Endothelial cell of umbilical vein (primary cell): ENCODE results near the gene SMCHD1. TPM values are rescaled to one million over a fixed set of nuclear protein-coding genes. Genes with fewer than 3 reads are reported as not detected.

Experiments
- BruUV-seq: library from RNA; stranded (reverse); fragments of 400-500 nt; replicated peaks from 2 replicates; lab custom pipeline; 2021; lab: Mats Ljungman, UMichigan
- CTCF ChIA-PET: fragments of 300-600, 350-600 bp; sonication (Branson Sonifier 250); formaldehyde crosslinking; loops from one replicate; lab custom pipeline; 2021; ENCODE audit warnings: antibody characterized with exemption, inconsistent platforms; lab: Charles Lee
- POLR2A ChIA-PET: fragments of 300-600, 350-600 bp; sonication (Branson Sonifier 250); formaldehyde crosslinking; loops from one replicate; lab custom pipeline; 2021; ENCODE audit warnings: antibody characterized with exemption, inconsistent platforms; lab: Charles Lee
- DNase-seq: peaks from one replicate; pipeline ENCODE4 v3.0.0-alpha.2; 2011; ENCODE audit warnings: low read depth, low spot score
- FAIRE-seq: peaks from 2 replicates; lab custom pipeline; 2011; peaks lifted over from hg19 to GRCh38; lab: Jason Lieb, UNC
- H2AFZ ChIP-seq: 2 replicates; pipeline ENCODE4 v1.6.0; 2012; ENCODE audit warnings: low read depth, low read length, control low read depth, inconsistent platforms
- H3K27ac ChIP-seq: 2 replicates; pipeline ENCODE4 v1.5.1; 2011; ENCODE audit warnings: low read depth, mild to moderate bottlenecking, control low read depth, low read length, moderate library complexity; ENCODE audit not compliant: insufficient read depth
- H3K27me3 ChIP-seq, 2 experiments: 2 replicates each; pipeline versions ENCODE4 v1.6.0 to v1.6.1; 2011; ENCODE audit warnings: low read length in 2 of 2, mixed read lengths in 1 of 2; ENCODE audit not compliant: control insufficient read depth in 2 of 2, insufficient read depth in 2 of 2
- H3K36me3 ChIP-seq, 2 experiments: 2 replicates in 1 of 2; 3 replicates in 1 of 2; pipeline ENCODE4 v1.5.1; 2011; ENCODE audit warnings: low read length in 2 of 2, mild to moderate bottlenecking in 1 of 2, moderate library complexity in 1 of 2; ENCODE audit not compliant: control insufficient read depth in 2 of 2, insufficient read depth in 2 of 2; ENCODE audit errors: extremely low read depth in 1 of 2
- H3K4me1 ChIP-seq: 3 replicates; pipeline ENCODE4 v1.5.1; 2011; ENCODE audit warnings: mild to moderate bottlenecking, low read length; ENCODE audit not compliant: control insufficient read depth, insufficient read depth; ENCODE audit errors: extremely low read depth
- H3K4me2 ChIP-seq: 2 replicates; pipeline ENCODE4 v1.6.1; 2011; ENCODE audit warnings: low read length, control low read depth, mixed read lengths; ENCODE audit not compliant: insufficient read depth
- H3K4me3 ChIP-seq, 3 experiments: fragments of 200-600 bp in 1 of 3; sonication (generic), shearing (Covaris generic) in 1 of 3; replicated peaks in 1 of 3; 2 replicates each; pipeline ENCODE4 v1.5.1; 2011 to 2016; ENCODE audit warnings: control low read depth in 3 of 3, low read length in 3 of 3, mild to moderate bottlenecking in 2 of 3, inconsistent platforms in 1 of 3, low read depth in 1 of 3, moderate library complexity in 1 of 3; ENCODE audit not compliant: insufficient read depth in 1 of 3
- H3K79me2 ChIP-seq: 2 replicates; pipeline ENCODE4 v1.6.0; 2012; ENCODE audit warnings: low read length, inconsistent platforms; ENCODE audit not compliant: control insufficient read depth, insufficient read depth
- H3K9ac ChIP-seq: replicated peaks from 2 replicates; pipeline ENCODE3; 2011; ENCODE audit warnings: low read length, control low read depth; ENCODE audit not compliant: insufficient read depth; ENCODE audit errors: extremely low read depth
- H3K9me1 ChIP-seq: replicated peaks from 3 replicates; pipeline ENCODE4 v1.6.0; 2011; ENCODE audit warnings: mild to moderate bottlenecking, low read length; ENCODE audit not compliant: control insufficient read depth, insufficient read depth; ENCODE audit errors: extremely low read depth
- H3K9me3 ChIP-seq: replicated peaks from 2 replicates; pipeline ENCODE4 v1.5.1; 2012; ENCODE audit warnings: low read length, inconsistent platforms; ENCODE audit not compliant: control insufficient read depth, insufficient read depth
- H4K20me1 ChIP-seq: replicated peaks from 2 replicates; pipeline ENCODE3; 2011; ENCODE audit warnings: mild to moderate bottlenecking, low read length; ENCODE audit not compliant: control insufficient read depth, insufficient read depth; ENCODE audit errors: extremely low read depth
- CTCF ChIP-seq, 2 donors: IDR thresholded peaks; 1 replicate in 1 of 2; 2 replicates in 1 of 2; pipeline ENCODE4 v1.5.1; 2011; ENCODE audit warnings: low read length in 2 of 2, mild to moderate bottlenecking in 2 of 2, moderate library complexity in 2 of 2, control low read depth in 1 of 2, inconsistent platforms in 1 of 2, low read depth in 1 of 2; ENCODE audit not compliant: insufficient read depth in 1 of 2; ENCODE audit errors: extremely low read depth in 1 of 2
- EZH2 ChIP-seq: IDR thresholded peaks from 2 replicates; pipeline ENCODE4 v1.6.1; 2012; ENCODE audit warnings: borderline replicate concordance, low read depth, mild to moderate bottlenecking, moderate library complexity, low read length, inconsistent platforms; ENCODE audit not compliant: severe bottlenecking
- FOS ChIP-seq: IDR thresholded peaks from 2 replicates; pipeline ENCODE4 v1.6.1; 2011; ENCODE audit warnings: mild to moderate bottlenecking, low read length, moderate library complexity, borderline replicate concordance; ENCODE audit not compliant: insufficient read depth
- GATA2 ChIP-seq: IDR thresholded peaks from 2 replicates; pipeline ENCODE4 v1.7.0; 2011; ENCODE audit warnings: low read depth, mild to moderate bottlenecking, moderate library complexity, mixed read lengths, low read length; ENCODE audit not compliant: insufficient read length, insufficient read depth
- JUN ChIP-seq: IDR thresholded peaks from 2 replicates; pipeline ENCODE4 v1.6.1; 2011; ENCODE audit warnings: borderline replicate concordance, low read depth; ENCODE audit not compliant: insufficient read length, insufficient read depth
- MAX ChIP-seq: IDR thresholded peaks from 2 replicates; pipeline ENCODE4 v1.6.1; 2011; ENCODE audit not compliant: insufficient read depth, insufficient read length
- MYC ChIP-seq: IDR thresholded peaks from one replicate; pipeline ENCODE4 v1.6.1; 2011; ENCODE audit warnings: mild to moderate bottlenecking, low read depth, low read length
- POLR2A ChIP-seq: IDR thresholded peaks from 2 replicates; pipeline ENCODE4 v1.6.1; 2012; ENCODE audit warnings: low read depth, mild to moderate bottlenecking, control low read depth, low read length
- POLR2AphosphoS5 ChIP-seq: IDR thresholded peaks from 2 replicates; pipeline ENCODE4 v1.6.1; 2012; ENCODE audit warnings: low read depth, mild to moderate bottlenecking, control low read depth, low read length, moderate library complexity; ENCODE audit not compliant: insufficient read depth
- dilution Hi-C: fragments of 300-500 bp; cut with MboI; formaldehyde crosslinking; loops from one replicate; pipeline ENCODE4 v1.15.0; 2019; ENCODE audit warnings: low sequenced_read_pairs; ENCODE audit not compliant: extremely low pct_ligation_motif_present
- intact Hi-C: fragments of 100-400 bp; cut with micrococcal nuclease; formaldehyde crosslinking; loops from one replicate; pipeline ENCODE4 v1.10.0; 2022
- polyA plus RNA-seq, 4 experiments: library from polyadenylated mRNA; depleted of rRNA in 3 of 4; stranded (reverse) in 3 of 4; unstranded in 1 of 4; fragments of >200 nt; gene quantifications; 2 replicates each; pipeline versions ENCODE4 v1.2.1 to v1.2.3, GENCODE V29; 2011 to 2012; ENCODE audit warnings: missing spikeins in 1 of 4
- total RNA-seq: library from RNA; stranded (reverse); gene quantifications from 2 replicates; pipeline ENCODE4 v1.2.3, GENCODE V29; 2021

Gene SMCHD1
- total and polyA plus RNA-seq, 2 donors (not counting 3 experiments of a cell fraction or from before 2014, with no cell fraction given), result 7.4 to 39.9 TPM

DNA sequence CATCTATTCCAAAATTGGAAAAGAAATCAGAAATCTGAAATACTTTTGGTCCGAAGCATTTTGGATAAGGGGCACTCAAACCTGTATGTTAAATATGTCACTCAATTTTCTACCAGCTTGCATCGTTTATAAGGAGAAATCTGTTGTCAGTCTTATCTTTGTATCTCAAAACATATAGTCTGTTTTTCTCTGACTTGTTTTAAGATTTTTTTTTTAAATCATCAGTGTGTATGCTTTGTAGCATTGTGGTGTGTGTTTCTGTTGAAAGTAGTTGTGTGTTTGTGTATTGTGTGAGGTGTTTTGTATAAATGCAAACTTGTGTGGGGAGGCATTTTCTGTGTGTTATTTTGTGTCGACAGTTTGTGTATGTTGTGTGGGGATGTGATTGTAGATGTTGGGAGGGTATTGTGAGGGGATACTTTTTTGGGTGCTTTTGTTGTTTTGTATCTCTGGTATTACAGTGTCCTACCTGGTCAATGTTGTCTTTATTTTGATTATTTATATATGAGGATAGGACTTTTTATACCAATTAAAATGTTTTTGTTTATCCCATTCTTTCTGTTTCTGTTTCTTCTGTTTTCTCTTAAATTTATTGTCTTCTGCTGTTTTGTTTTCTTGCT lies 30.9 kb downstream of the SMCHD1 start:
- no peaks in the 10 kb centered on the region for H3K27me3 ChIP-seq
- BruUV-seq, result no TSS peak
- H3K27ac ChIP-seq, result no peak overlapping the region
- ChIA-PET POLR2A (no interaction called here), CTCF (interaction anchor here (0.6 to 1.0 kb wide), 2 partner anchors 10 to 12 kb away, joined by 3 read pairs; no protein-coding TSS in a partner anchor)
- H3K9me3 ChIP-seq, result no peaks in the 10 kb centered on the region
- no peak overlapping the region for H2AFZ ChIP-seq
- TF ChIP-seq MYC (no peak), POLR2AphosphoS5 (no peak), EZH2 (no peak)
- no peak overlapping the region for H3K4me2 ChIP-seq
- H4K20me1 ChIP-seq, result no peaks in the 10 kb centered on the region
- H3K36me3 ChIP-seq, result no peaks in the 10 kb centered on the region
- H3K9me1 ChIP-seq, result no peaks in the 10 kb centered on the region
- H3K79me2 ChIP-seq, result peaks cover 47% of the 10 kb centered on the region
- dilution Hi-C loops (no loop called here), intact Hi-C loops (no loop called here)
- no peak overlapping the region for H3K4me3 ChIP-seq
- H3K4me1 ChIP-seq, result no peaks in the 10 kb centered on the region
- no peak for DNase-seq
- no peak overlapping the region for H3K9ac ChIP-seq
- no peak for FAIRE-seq

DNA sequence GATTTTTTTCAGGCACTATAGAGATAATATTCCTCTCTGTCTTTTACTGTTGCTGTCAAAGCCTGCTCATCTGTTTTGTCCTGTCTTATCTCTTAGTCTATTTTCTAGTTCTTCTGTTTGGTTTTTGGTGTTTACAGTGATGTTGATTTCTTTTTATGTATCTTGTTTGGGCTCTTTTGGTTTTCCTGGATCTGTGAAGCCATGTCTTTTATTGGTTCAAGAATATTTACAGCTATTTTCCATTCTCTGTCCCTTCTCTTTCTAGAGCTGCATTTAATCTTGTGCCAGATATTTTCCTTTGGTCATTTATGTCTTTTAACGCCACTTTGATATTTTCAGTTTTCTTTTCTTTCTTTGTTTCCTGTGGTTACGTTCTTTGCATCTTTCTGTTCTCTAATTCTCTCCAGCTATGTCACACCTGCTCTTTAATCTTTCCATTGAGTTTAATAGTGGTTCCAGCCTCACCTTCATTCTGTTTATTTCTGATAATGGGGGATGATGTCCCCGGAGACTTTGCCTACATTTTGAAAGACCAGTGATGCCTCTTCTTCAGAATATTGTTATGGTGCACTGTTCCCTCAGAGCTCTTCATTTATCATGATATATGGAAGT lies 32.0 kb downstream of the SMCHD1 start:
- no peak for FAIRE-seq

More for the DNA sequence above, 32.0 kb downstream of the SMCHD1 start:
- TF ChIP-seq POLR2AphosphoS5 (no peak), FOS (no peak), POLR2A (no peak), GATA2 (no peak), MYC (no peak), CTCF (IDR thresholded peaks at IDR 0.05; ENCODE audit: extremely low read depth in 1 of 2, insufficient read depth in 1 of 2, low read depth in 1 of 2, low read length in 2 of 2) (no peak), JUN (no peak), EZH2 (no peak), MAX (no peak)
- peaks cover 40% of the 10 kb centered on the region for H3K79me2 ChIP-seq
- H3K9me3 ChIP-seq, result no peaks in the 10 kb centered on the region
- H2AFZ ChIP-seq, result no peak overlapping the region
- no peak overlapping the region for H3K4me2 ChIP-seq
- CTCF ChIA-PET, result no interaction called here
- no peak overlapping the region for H3K27ac ChIP-seq
- no peaks in the 10 kb centered on the region for H3K36me3 ChIP-seq
- no peaks in the 10 kb centered on the region for H3K9me1 ChIP-seq
- dilution Hi-C loops (no loop called here), intact Hi-C loops (no loop called here)
- no peaks in the 10 kb centered on the region for H4K20me1 ChIP-seq
- POLR2A ChIA-PET, result no interaction called here
- H3K4me1 ChIP-seq, result no peaks in the 10 kb centered on the region
- BruUV-seq, result no TSS peak
- no peaks in the 10 kb centered on the region for H3K27me3 ChIP-seq
- no peak overlapping the region for H3K4me3 ChIP-seq
- no peak overlapping the region for H3K9ac ChIP-seq
- no peak for DNase-seq
